ENCODE results near the gene FERMT2.

GRCh38 chr14:52860209-52860608, 90.6 kb downstream of the FERMT2 start:
- no peak for TF ChIP-seq POLR2A (IDR thresholded peaks at IDR 0.05)
- TF ChIP-seq, protein P1, sequence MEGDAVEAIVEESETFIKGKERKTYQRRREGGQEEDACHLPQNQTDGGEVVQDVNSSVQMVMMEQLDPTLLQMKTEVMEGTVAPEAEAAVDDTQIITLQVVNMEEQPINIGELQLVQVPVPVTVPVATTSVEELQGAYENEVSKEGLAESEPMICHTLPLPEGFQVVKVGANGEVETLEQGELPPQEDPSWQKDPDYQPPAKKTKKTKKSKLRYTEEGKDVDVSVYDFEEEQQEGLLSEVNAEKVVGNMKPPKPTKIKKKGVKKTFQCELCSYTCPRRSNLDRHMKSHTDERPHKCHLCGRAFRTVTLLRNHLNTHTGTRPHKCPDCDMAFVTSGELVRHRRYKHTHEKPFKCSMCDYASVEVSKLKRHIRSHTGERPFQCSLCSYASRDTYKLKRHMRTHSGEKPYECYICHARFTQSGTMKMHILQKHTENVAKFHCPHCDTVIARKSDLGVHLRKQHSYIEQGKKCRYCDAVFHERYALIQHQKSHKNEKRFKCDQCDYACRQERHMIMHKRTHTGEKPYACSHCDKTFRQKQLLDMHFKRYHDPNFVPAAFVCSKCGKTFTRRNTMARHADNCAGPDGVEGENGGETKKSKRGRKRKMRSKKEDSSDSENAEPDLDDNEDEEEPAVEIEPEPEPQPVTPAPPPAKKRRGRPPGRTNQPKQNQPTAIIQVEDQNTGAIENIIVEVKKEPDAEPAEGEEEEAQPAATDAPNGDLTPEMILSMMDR (IDR thresholded peaks at IDR 0.05) = no peak

All from uterus (tissue), 2 donors.